ENCODE results near the gene CD180.

GRCh38 chr5:67234671-67235176 lies 38.1 kb upstream of the CD180 start:
- TF ChIP-seq, protein P1, sequence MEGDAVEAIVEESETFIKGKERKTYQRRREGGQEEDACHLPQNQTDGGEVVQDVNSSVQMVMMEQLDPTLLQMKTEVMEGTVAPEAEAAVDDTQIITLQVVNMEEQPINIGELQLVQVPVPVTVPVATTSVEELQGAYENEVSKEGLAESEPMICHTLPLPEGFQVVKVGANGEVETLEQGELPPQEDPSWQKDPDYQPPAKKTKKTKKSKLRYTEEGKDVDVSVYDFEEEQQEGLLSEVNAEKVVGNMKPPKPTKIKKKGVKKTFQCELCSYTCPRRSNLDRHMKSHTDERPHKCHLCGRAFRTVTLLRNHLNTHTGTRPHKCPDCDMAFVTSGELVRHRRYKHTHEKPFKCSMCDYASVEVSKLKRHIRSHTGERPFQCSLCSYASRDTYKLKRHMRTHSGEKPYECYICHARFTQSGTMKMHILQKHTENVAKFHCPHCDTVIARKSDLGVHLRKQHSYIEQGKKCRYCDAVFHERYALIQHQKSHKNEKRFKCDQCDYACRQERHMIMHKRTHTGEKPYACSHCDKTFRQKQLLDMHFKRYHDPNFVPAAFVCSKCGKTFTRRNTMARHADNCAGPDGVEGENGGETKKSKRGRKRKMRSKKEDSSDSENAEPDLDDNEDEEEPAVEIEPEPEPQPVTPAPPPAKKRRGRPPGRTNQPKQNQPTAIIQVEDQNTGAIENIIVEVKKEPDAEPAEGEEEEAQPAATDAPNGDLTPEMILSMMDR (IDR thresholded peaks at IDR 0.05): no peak
- no peak for TF ChIP-seq POLR2A (IDR thresholded peaks at IDR 0.05)

Data from heart left ventricle (tissue), 13 donors.